Loucy (cell line): Measurements from ENCODE around the gene NSA2.

Source experiments
- H2AFZ ChIP-seq: fragments of 200-600 bp; sonication (generic); 2 replicates; pipeline ENCODE4 v1.6.0; 2016; ENCODE audit warnings: antibody characterized with exemption, mild to moderate bottlenecking, low read length, moderate library complexity
- H3F3A ChIP-seq: fragments of 200-600 bp; 2 replicates; pipeline ENCODE4 v1.6.0; 2016; ENCODE audit warnings: antibody characterized with exemption, low read depth, mild to moderate bottlenecking
- H3K27me3 ChIP-seq: fragments of 200-600 bp; sonication (generic); 2 replicates; pipeline ENCODE4 v1.6.1; 2014; ENCODE audit warnings: low read length, mild to moderate bottlenecking; ENCODE audit not compliant: insufficient read depth, poor library complexity, severe bottlenecking
- H3K36me3 ChIP-seq: fragments of 200-600 bp; sonication (generic); 2 replicates; pipeline ENCODE4 v1.6.1; 2016; ENCODE audit warnings: low read length; ENCODE audit not compliant: insufficient read depth
- H3K4me1 ChIP-seq: fragments of 200-600 bp; sonication (generic); 2 replicates; pipeline ENCODE4 v1.5.1; 2014; ENCODE audit warnings: low read length, mild to moderate bottlenecking; ENCODE audit not compliant: insufficient read depth, poor library complexity, severe bottlenecking
- H3K4me2 ChIP-seq: fragments of 200-600 bp; sonication (generic); 2 replicates; pipeline ENCODE4 v1.6.0; 2014; ENCODE audit warnings: antibody characterized with exemption, low read length, low read depth, mild to moderate bottlenecking; ENCODE audit not compliant: poor library complexity, severe bottlenecking
- H3K4me3 ChIP-seq: fragments of 200-600 bp; sonication (generic); 2 replicates; pipeline ENCODE4 v1.5.1; 2014; ENCODE audit warnings: low read length, mild to moderate bottlenecking, mixed read lengths; ENCODE audit not compliant: poor library complexity, severe bottlenecking
- H3K79me2 ChIP-seq: fragments of 200-600 bp; sonication (generic); 2 replicates; pipeline ENCODE4 v1.6.1; 2014; ENCODE audit warnings: low read length; ENCODE audit not compliant: insufficient read depth
- H3K9ac ChIP-seq: fragments of 200-600 bp; sonication (generic); 2 replicates; pipeline ENCODE4 v1.6.0; 2014; ENCODE audit warnings: mild to moderate bottlenecking, low read depth, low read length, moderate library complexity; ENCODE audit not compliant: poor library complexity, severe bottlenecking
- H3K9me2 ChIP-seq: fragments of 200-600 bp; sonication (generic); replicated peaks from 2 replicates; pipeline ENCODE4 v1.6.1; 2016; ENCODE audit warnings: low read depth, low read length, mixed read lengths
- H3K9me3 ChIP-seq: fragments of 200-600 bp; sonication (generic); 2 replicates; pipeline ENCODE4 v1.6.1; 2014; ENCODE audit warnings: mild to moderate bottlenecking, antibody characterized with exemption, low read length, low read depth; ENCODE audit not compliant: insufficient read depth
- H4K20me1 ChIP-seq: fragments of 200-600 bp; sonication (generic); 2 replicates; pipeline ENCODE4 v1.6.0; 2014; ENCODE audit warnings: antibody characterized with exemption, low read length, mild to moderate bottlenecking; ENCODE audit not compliant: insufficient read depth, poor library complexity, severe bottlenecking
- EZH2phosphoT487 ChIP-seq: fragments of 200-600 bp; IDR thresholded peaks from 2 replicates; pipeline ENCODE4 v1.6.1; 2018; ENCODE audit warnings: antibody characterized with exemption, mild to moderate bottlenecking, moderate library complexity, borderline replicate concordance
- TF ChIP-seq, protein P1 (sequence below): fragments of 200-600 bp; sonication (generic); conservative IDR thresholded peaks from 2 replicates; pipeline ENCODE4 v1.5.1; 2014; ENCODE audit warnings: mild to moderate bottlenecking, antibody characterized with exemption, low read length

Gene NSA2

DNA sequence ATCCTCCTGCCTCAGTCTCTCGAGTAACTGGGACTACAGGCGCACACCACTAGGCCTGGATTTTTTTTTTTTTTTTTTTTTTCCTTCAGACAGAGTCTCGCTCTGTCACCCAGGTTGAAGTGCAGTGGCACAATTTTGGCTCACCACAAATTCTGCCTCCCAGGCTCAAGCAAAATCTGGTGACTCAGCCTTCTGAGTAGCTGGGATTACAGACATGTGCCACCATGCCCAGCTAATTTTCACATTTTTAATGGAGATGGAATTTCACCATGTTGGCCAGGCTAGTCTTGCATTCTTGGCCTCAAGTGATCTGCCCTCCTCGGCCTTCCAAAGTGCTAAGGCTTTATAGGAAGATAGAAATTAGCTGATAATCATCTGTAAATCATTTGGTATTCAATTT is 43.9 kb downstream of the NSA2 start:
- Histone ChIP-seq H3K36me3 (no peaks in the 10 kb centered on the region), H3K4me3 (no peak overlapping the region), H3K9me2 (no peaks in the 10 kb centered on the region), H3K27me3 (no peaks in the 10 kb centered on the region), H3K79me2 (no peaks in the 10 kb centered on the region), H4K20me1 (no peaks in the 10 kb centered on the region), H3K4me1 (peaks cover 7% of the 10 kb centered on the region), H2AFZ (no peak overlapping the region), H3K9ac (no peak overlapping the region), H3K9me3 (no peaks in the 10 kb centered on the region), H3F3A (no peaks in the 10 kb centered on the region), H3K4me2 (no peak overlapping the region)
- TF ChIP-seq, protein P1, sequence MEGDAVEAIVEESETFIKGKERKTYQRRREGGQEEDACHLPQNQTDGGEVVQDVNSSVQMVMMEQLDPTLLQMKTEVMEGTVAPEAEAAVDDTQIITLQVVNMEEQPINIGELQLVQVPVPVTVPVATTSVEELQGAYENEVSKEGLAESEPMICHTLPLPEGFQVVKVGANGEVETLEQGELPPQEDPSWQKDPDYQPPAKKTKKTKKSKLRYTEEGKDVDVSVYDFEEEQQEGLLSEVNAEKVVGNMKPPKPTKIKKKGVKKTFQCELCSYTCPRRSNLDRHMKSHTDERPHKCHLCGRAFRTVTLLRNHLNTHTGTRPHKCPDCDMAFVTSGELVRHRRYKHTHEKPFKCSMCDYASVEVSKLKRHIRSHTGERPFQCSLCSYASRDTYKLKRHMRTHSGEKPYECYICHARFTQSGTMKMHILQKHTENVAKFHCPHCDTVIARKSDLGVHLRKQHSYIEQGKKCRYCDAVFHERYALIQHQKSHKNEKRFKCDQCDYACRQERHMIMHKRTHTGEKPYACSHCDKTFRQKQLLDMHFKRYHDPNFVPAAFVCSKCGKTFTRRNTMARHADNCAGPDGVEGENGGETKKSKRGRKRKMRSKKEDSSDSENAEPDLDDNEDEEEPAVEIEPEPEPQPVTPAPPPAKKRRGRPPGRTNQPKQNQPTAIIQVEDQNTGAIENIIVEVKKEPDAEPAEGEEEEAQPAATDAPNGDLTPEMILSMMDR, result no peak
- TF ChIP-seq EZH2phosphoT487, result no peak

- no peak for TF ChIP-seq EZH2phosphoT487
- TF ChIP-seq, protein P1, result no peak
- Histone ChIP-seq H3K9ac (no peak overlapping the region), H3K9me2 (no peaks in the 10 kb centered on the region), H3K4me2 (no peak overlapping the region), H2AFZ (no peak overlapping the region), H3K27me3 (no peaks in the 10 kb centered on the region), H3F3A (no peaks in the 10 kb centered on the region), H4K20me1 (no peaks in the 10 kb centered on the region), H3K79me2 (no peaks in the 10 kb centered on the region), H3K36me3 (no peaks in the 10 kb centered on the region), H3K4me1 (no peaks in the 10 kb centered on the region), H3K4me3 (no peak overlapping the region), H3K9me3 (no peaks in the 10 kb centered on the region)
Measured at GRCh38 chr5:74816875-74817274, 49.8 kb downstream of the NSA2 start.

DNA sequence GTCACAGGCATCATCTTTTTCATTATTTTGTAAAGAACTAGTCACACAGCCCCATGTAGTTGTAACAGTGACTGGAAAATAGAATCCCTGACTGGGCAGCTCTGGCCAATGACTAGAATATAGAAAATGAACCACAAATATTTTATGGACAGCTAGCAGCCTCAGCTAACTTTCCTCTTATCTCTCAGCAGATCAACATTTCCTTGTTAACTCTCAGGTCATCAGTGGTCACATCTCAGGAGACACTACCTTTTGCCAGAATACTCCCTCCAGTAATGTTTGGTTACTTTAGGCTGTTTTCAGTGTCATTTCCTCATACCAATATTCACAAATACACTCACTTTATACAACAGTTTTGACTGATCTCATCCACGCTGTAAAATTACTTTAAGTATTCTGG is 55.2 kb downstream of the NSA2 start:
- no peaks in the 10 kb centered on the region for H3K27me3 ChIP-seq
- peaks cover 6% of the 10 kb centered on the region for H3K4me1 ChIP-seq
- no peaks in the 10 kb centered on the region for H3K9me3 ChIP-seq
- no peaks in the 10 kb centered on the region for H4K20me1 ChIP-seq
- TF ChIP-seq EZH2phosphoT487, result no peak
- TF ChIP-seq, protein P1, result no peak
- no peak overlapping the region for H3K9ac ChIP-seq
- H3K4me3 ChIP-seq, result no peak overlapping the region
- H3K9me2 ChIP-seq, result no peaks in the 10 kb centered on the region
- no peak overlapping the region for H2AFZ ChIP-seq
- H3K36me3 ChIP-seq, result no peaks in the 10 kb centered on the region
- H3K79me2 ChIP-seq, result no peaks in the 10 kb centered on the region
- H3K4me2 ChIP-seq, result no peak overlapping the region
- no peaks in the 10 kb centered on the region for H3F3A ChIP-seq
